MM.1S (cell line): Measurements from ENCODE around the gene LRRK1.

Experiments
- DNase-seq: peaks from one replicate; pipeline ENCODE4 v3.0.0-alpha.2; 2015
- H2AFZ ChIP-seq: fragments of 300-600 bp; sonication (generic); 2 replicates; pipeline ENCODE4 v1.6.0; 2016; ENCODE audit warnings: antibody characterized with exemption, low read length
- H3F3A ChIP-seq: fragments of 300-600 bp; sonication (generic); 2 replicates; pipeline ENCODE4 v1.6.1; 2016; ENCODE audit warnings: mild to moderate bottlenecking, antibody characterized with exemption, low read length, moderate library complexity, mixed read lengths; ENCODE audit not compliant: insufficient read depth
- H3K27ac ChIP-seq: fragments of 300-600 bp; sonication (generic); 2 replicates; pipeline ENCODE4 v1.5.1; 2016; ENCODE audit warnings: mild to moderate bottlenecking, low read length
- H3K27me3 ChIP-seq: fragments of 300-600 bp; sonication (generic); replicated peaks from 2 replicates; pipeline ENCODE4 v1.6.0; 2016; ENCODE audit warnings: low read length; ENCODE audit not compliant: insufficient read depth
- H3K36me3 ChIP-seq: fragments of 300-600 bp; sonication (generic); replicated peaks from 2 replicates; pipeline ENCODE4 v1.6.1; 2016; ENCODE audit warnings: mild to moderate bottlenecking, low read length, mixed read lengths; ENCODE audit not compliant: insufficient read depth
- H3K4me1 ChIP-seq: fragments of 300-600 bp; sonication (generic); 2 replicates; pipeline ENCODE4 v1.6.1; 2016; ENCODE audit warnings: low read length, mixed read lengths
- H3K4me2 ChIP-seq: fragments of 300-600 bp; sonication (generic); 2 replicates; pipeline ENCODE4 v1.6.0; 2016; ENCODE audit warnings: low read depth, low read length
- H3K4me3 ChIP-seq: fragments of 300-600 bp; sonication (generic); 2 replicates; pipeline ENCODE4 v1.5.1; 2016; ENCODE audit warnings: low read length, mixed read lengths
- H3K79me2 ChIP-seq: fragments of 300-600 bp; sonication (generic); 2 replicates; pipeline ENCODE4 v1.6.1; 2016; ENCODE audit warnings: mixed run types, low read length, mixed read lengths
- H3K9ac ChIP-seq: fragments of 300-600 bp; sonication (generic); 2 replicates; pipeline ENCODE4 v1.6.1; 2016; ENCODE audit warnings: low read length, mixed read lengths
- H3K9me2 ChIP-seq: fragments of 300-600 bp; sonication (generic); replicated peaks from 2 replicates; pipeline ENCODE4 v1.6.1; 2016; ENCODE audit warnings: mild to moderate bottlenecking, low read length, mixed read lengths; ENCODE audit not compliant: insufficient read depth
- H3K9me3 ChIP-seq: fragments of 300-600 bp; sonication (generic); replicated peaks from 2 replicates; pipeline ENCODE4 v1.6.1; 2016; ENCODE audit warnings: mild to moderate bottlenecking, low read length, mixed read lengths; ENCODE audit not compliant: insufficient read depth
- H4K20me1 ChIP-seq: fragments of 300-600 bp; sonication (generic); 2 replicates; pipeline ENCODE4 v1.6.1; 2016; ENCODE audit warnings: mild to moderate bottlenecking, low read length, moderate library complexity, mixed read lengths; ENCODE audit not compliant: insufficient read depth
- CTCF ChIP-seq: fragments of 300-600 bp; sonication (generic); IDR thresholded peaks from 2 replicates; pipeline ENCODE4 v1.5.1; 2016; ENCODE audit warnings: antibody characterized with exemption, low read length, mixed read lengths
- EZH2 ChIP-seq: fragments of 300-600 bp; sonication (generic); optimal IDR thresholded peaks from 2 replicates; pipeline ENCODE3; 2017; ENCODE audit warnings: low read depth, mild to moderate bottlenecking, antibody characterized with exemption, low read length, mixed read lengths
- EZH2phosphoT487 ChIP-seq: fragments of 300-600 bp; sonication (generic); IDR thresholded peaks from 2 replicates; pipeline ENCODE4 v1.6.1; 2018; ENCODE audit warnings: antibody characterized with exemption, low read length

Gene LRRK1

GRCh38 chr15:100987143-100987542 lies 68.0 kb downstream of the LRRK1 start:
- no peaks in the 10 kb centered on the region for H3K27me3 ChIP-seq
- no peak overlapping the region for H3K4me2 ChIP-seq
- DNase-seq, result no peak
- 0 out of 2 replicates have a peak, but pooled peaks cover 5% of the 10 kb centered on the region for H3K79me2 ChIP-seq
- TF ChIP-seq CTCF (no peak), EZH2phosphoT487 (no peak), EZH2 (no peak)
- H2AFZ ChIP-seq, result no peak overlapping the region
- H3K9ac ChIP-seq, result no peak overlapping the region
- H3K36me3 ChIP-seq, result no peaks in the 10 kb centered on the region
- no peaks in the 10 kb centered on the region for H3K9me3 ChIP-seq
- no peaks in the 10 kb centered on the region for H3K9me2 ChIP-seq
- H3K4me3 ChIP-seq, result no peak overlapping the region
- no peak overlapping the region for H3K27ac ChIP-seq
- no peaks in the 10 kb centered on the region for H3F3A ChIP-seq
- H4K20me1 ChIP-seq, result no peaks in the 10 kb centered on the region
- H3K4me1 ChIP-seq, result no peaks in the 10 kb centered on the region

- H3K27me3 ChIP-seq, result no peaks in the 10 kb centered on the region
- H3K4me1 ChIP-seq, result no peaks in the 10 kb centered on the region
- H3K9ac ChIP-seq, result no peak overlapping the region
- no peak overlapping the region for H3K4me2 ChIP-seq
- H4K20me1 ChIP-seq, result no peaks in the 10 kb centered on the region
- DNase-seq, result no peak
- no peak overlapping the region for H3K4me3 ChIP-seq
- no peak overlapping the region for H2AFZ ChIP-seq
- H3K9me2 ChIP-seq, result no peaks in the 10 kb centered on the region
- no peaks in the 10 kb centered on the region for H3K9me3 ChIP-seq
- H3K36me3 ChIP-seq, result no peaks in the 10 kb centered on the region
- H3F3A ChIP-seq, result no peaks in the 10 kb centered on the region
- H3K27ac ChIP-seq, result no peak overlapping the region
- TF ChIP-seq CTCF, result no peak
- no peak for TF ChIP-seq EZH2phosphoT487
- no peak for TF ChIP-seq EZH2
- H3K79me2 ChIP-seq, result 0 out of 2 replicates have a peak, but pooled peaks cover 5% of the 10 kb centered on the region
Measured at GRCh38 chr15:100988297-100988696, 69.1 kb downstream of the LRRK1 start.

GRCh38 chr15:100988857-100989256 lies 69.7 kb downstream of the LRRK1 start:
- H3K4me1 ChIP-seq, result no peaks in the 10 kb centered on the region
- no peaks in the 10 kb centered on the region for H3K9me2 ChIP-seq
- no peaks in the 10 kb centered on the region for H3K36me3 ChIP-seq
- no peak overlapping the region for H3K4me2 ChIP-seq
- H3K27ac ChIP-seq, result no peak overlapping the region
- H3K27me3 ChIP-seq, result no peaks in the 10 kb centered on the region
- 0 out of 2 replicates have a peak, but pooled peaks cover 5% of the 10 kb centered on the region for H3K79me2 ChIP-seq
- TF ChIP-seq EZH2, result no peak
- H4K20me1 ChIP-seq, result no peaks in the 10 kb centered on the region
- no peak overlapping the region for H2AFZ ChIP-seq
- no peak for DNase-seq
- no peaks in the 10 kb centered on the region for H3K9me3 ChIP-seq
- no peak overlapping the region for H3K4me3 ChIP-seq
- H3K9ac ChIP-seq, result no peak overlapping the region
- H3F3A ChIP-seq, result no peaks in the 10 kb centered on the region

GRCh38 chr15:100994597-100995446 lies 75.7 kb downstream of the LRRK1 start:
- Histone ChIP-seq H4K20me1 (no peaks in the 10 kb centered on the region), H3K4me3 (no peak overlapping the region), H3F3A (no peaks in the 10 kb centered on the region; the same call in 1 of the 2 replicates), H3K36me3 (no peaks in the 10 kb centered on the region), H3K9me2 (no peaks in the 10 kb centered on the region), H3K9ac (no peak overlapping the region), H2AFZ (no peak overlapping the region), H3K27ac (no peak overlapping the region), H3K4me2 (no peak overlapping the region), H3K79me2 (no peaks in the 10 kb centered on the region), H3K27me3 (no peaks in the 10 kb centered on the region), H3K9me3 (no peaks in the 10 kb centered on the region), H3K4me1 (no peaks in the 10 kb centered on the region)
- no peak for DNase-seq
- no peak for TF ChIP-seq CTCF
- TF ChIP-seq EZH2phosphoT487, result no peak
- no peak for TF ChIP-seq EZH2
